H9 (cell line): ENCODE data around the gene CENPP. TPM values are rescaled to one million over a fixed set of nuclear protein-coding genes. Genes with fewer than 3 reads are reported as not detected.

Experiments used
- DNase-seq: peaks from one replicate; pipeline ENCODE4 v3.0.0-alpha.2; 2017
- H2AFZ ChIP-seq: one replicate; pipeline ENCODE4 v1.6.1; 2013; ENCODE audit warnings: mild to moderate bottlenecking, low read length, control low read depth, moderate library complexity
- H2AK5ac ChIP-seq: 2 replicates; pipeline ENCODE4 v1.6.1; 2013; ENCODE audit warnings: low read length, control low read depth, mixed read lengths; ENCODE audit not compliant: insufficient read length
- H2BK120ac ChIP-seq: one replicate; pipeline ENCODE4 v1.6.1; 2013; ENCODE audit warnings: low read depth, mild to moderate bottlenecking, low read length, control low read depth, inconsistent platforms; ENCODE audit not compliant: poor library complexity, severe bottlenecking
- H2BK12ac ChIP-seq: 2 replicates; pipeline ENCODE4 v1.6.1; 2013; ENCODE audit warnings: low read length, control low read depth, mixed read lengths, low read depth; ENCODE audit not compliant: insufficient read length
- H2BK15ac ChIP-seq: 2 replicates; pipeline ENCODE4 v1.6.1; 2013; ENCODE audit warnings: low read depth, low read length, control low read depth
- H2BK20ac ChIP-seq: one replicate; pipeline ENCODE4 v1.6.1; 2013; ENCODE audit warnings: low read depth, mild to moderate bottlenecking, low read length, control low read depth, inconsistent platforms; ENCODE audit not compliant: poor library complexity, severe bottlenecking
- H2BK5ac ChIP-seq: 2 replicates; pipeline ENCODE4 v1.6.1; 2013; ENCODE audit warnings: low read length, control low read depth, mixed read lengths; ENCODE audit not compliant: insufficient read length
- H3K14ac ChIP-seq: 2 replicates; pipeline ENCODE4 v1.6.1; 2013; ENCODE audit warnings: low read length, control low read depth; ENCODE audit not compliant: insufficient read depth
- H3K18ac ChIP-seq: 2 replicates; pipeline ENCODE4 v1.6.1; 2013; ENCODE audit warnings: low read depth, mild to moderate bottlenecking, mixed read lengths, low read length, control low read depth; ENCODE audit not compliant: insufficient read length
- H3K23ac ChIP-seq: 2 replicates; pipeline ENCODE4 v1.6.1; 2013; ENCODE audit warnings: low read length, control low read depth, mixed read lengths, low read depth; ENCODE audit not compliant: insufficient read length
- H3K23me2 ChIP-seq: 2 replicates; pipeline ENCODE4 v1.6.1; 2013; ENCODE audit warnings: low read depth, mild to moderate bottlenecking, mixed read lengths, low read length, control low read depth; ENCODE audit not compliant: insufficient read length, poor library complexity, severe bottlenecking
- H3K27ac ChIP-seq: 2 replicates; pipeline ENCODE4 v1.5.1; 2013; ENCODE audit warnings: low read length, control low read depth, mixed read lengths, low read depth; ENCODE audit not compliant: insufficient read length
- H3K27me3 ChIP-seq: 2 replicates; pipeline ENCODE4 v1.6.1; 2013; ENCODE audit warnings: low read length, control low read depth, inconsistent platforms; ENCODE audit not compliant: insufficient read depth
- H3K4ac ChIP-seq: 2 replicates; pipeline ENCODE4 v1.6.1; 2013; ENCODE audit warnings: low read depth, mild to moderate bottlenecking, control low read depth, inconsistent platforms, low read length, moderate library complexity
- H3K4me1 ChIP-seq: 2 replicates; pipeline ENCODE4 v1.6.1; 2013; ENCODE audit warnings: low read length, control low read depth, inconsistent platforms; ENCODE audit not compliant: insufficient read depth
- H3K4me2 ChIP-seq: 2 replicates; pipeline ENCODE4 v1.6.1; 2013; ENCODE audit warnings: low read length, control low read depth, mixed read lengths; ENCODE audit not compliant: insufficient read length, insufficient read depth
- H3K56ac ChIP-seq: 2 replicates; pipeline ENCODE4 v1.6.1; 2013; ENCODE audit warnings: low read depth, mild to moderate bottlenecking, mixed read lengths, low read length, control low read depth; ENCODE audit not compliant: insufficient read length
- H3K79me1 ChIP-seq: 2 replicates; pipeline ENCODE4 v1.6.1; 2013; ENCODE audit warnings: low read depth, mild to moderate bottlenecking, moderate library complexity, low read length, control low read depth, inconsistent platforms; ENCODE audit not compliant: insufficient read depth, poor library complexity, severe bottlenecking
- H3K79me2 ChIP-seq: 2 replicates; pipeline ENCODE4 v1.6.1; 2013; ENCODE audit warnings: low read length, control low read depth, inconsistent platforms; ENCODE audit not compliant: insufficient read depth
- H3K9ac ChIP-seq: 2 replicates; pipeline ENCODE4 v1.6.1; 2013; ENCODE audit warnings: low read length, control low read depth, mixed read lengths; ENCODE audit not compliant: insufficient read length; ENCODE audit errors: extremely low read depth
- H3K9me3 ChIP-seq: one replicate; pipeline ENCODE4 v1.6.1; 2013; ENCODE audit warnings: low read depth, low read length, inconsistent platforms; ENCODE audit not compliant: control insufficient read depth
- H3T11ph ChIP-seq: one replicate; pipeline ENCODE4 v1.6.1; 2013; ENCODE audit warnings: mild to moderate bottlenecking, low read length, control low read depth, inconsistent platforms
- H4K20me1 ChIP-seq: one replicate; pipeline ENCODE4 v1.6.1; 2013; ENCODE audit not compliant: control insufficient read depth, insufficient read length, insufficient read depth
- H4K5ac ChIP-seq: 2 replicates; pipeline ENCODE4 v1.6.1; 2013; ENCODE audit warnings: low read depth, mild to moderate bottlenecking, mixed read lengths, low read length, control low read depth; ENCODE audit not compliant: insufficient read length
- H4K8ac ChIP-seq: replicated peaks from 2 replicates; pipeline ENCODE4 v1.6.1; 2013; ENCODE audit warnings: low read length, control low read depth, mixed read lengths, low read depth; ENCODE audit not compliant: insufficient read length
- H4K91ac ChIP-seq: 2 replicates; pipeline ENCODE4 v1.6.1; 2013; ENCODE audit warnings: low read depth, mild to moderate bottlenecking, moderate library complexity, mixed read lengths, low read length, control low read depth; ENCODE audit not compliant: insufficient read length
- H3K27ac Mint-ChIP-seq, 3 experiments: 2 replicates in 2 of 3; 3 replicates in 1 of 3; pipeline ENCODE4 v1.8.0; 2020 to 2021; ENCODE audit warnings: mixed read lengths in 3 of 3, mild to moderate bottlenecking in 1 of 3, moderate library complexity in 1 of 3
- H3K27me3 Mint-ChIP-seq: 2 replicates; pipeline ENCODE4 v1.8.0; 2021; ENCODE audit warnings: low read depth, mild to moderate bottlenecking, moderate library complexity, mixed read lengths
- H3K36me3 Mint-ChIP-seq, 3 experiments: 2 replicates in 2 of 3; 3 replicates in 1 of 3; pipeline ENCODE4 v1.8.0; 2020 to 2021; ENCODE audit warnings: low read depth in 3 of 3, mixed read lengths in 3 of 3; ENCODE audit not compliant: insufficient read depth in 1 of 3
- H3K4me1 Mint-ChIP-seq, 2 experiments: 2 replicates each; pipeline ENCODE4 v1.8.0; 2020; ENCODE audit warnings: mixed read lengths in 2 of 2
- H3K4me3 Mint-ChIP-seq, 2 experiments: 2 replicates in 1 of 2; 3 replicates in 1 of 2; pipeline ENCODE4 v1.8.0; 2020 to 2021; ENCODE audit warnings: mild to moderate bottlenecking in 2 of 2, mixed read lengths in 2 of 2, moderate library complexity in 1 of 2
- H3K9me3 Mint-ChIP-seq, 2 experiments: 2 replicates in 1 of 2; 3 replicates in 1 of 2; pipeline ENCODE4 v1.8.0; 2020; ENCODE audit warnings: mild to moderate bottlenecking in 2 of 2, mixed read lengths in 2 of 2, moderate library complexity in 1 of 2
- CTCF ChIP-seq: fragments of 200-600 bp; sonication (generic); conservative IDR thresholded peaks from 3 replicates; pipeline ENCODE4 v1.8.0; 2021; ENCODE audit warnings: antibody characterized with exemption, mild to moderate bottlenecking
- WGBS: extraction: QIAGEN DNeasy Blood & Tissue Kit; methylation state at CpG from one replicate; pipeline ENCODE4 v1.1.7; 2013; ENCODE audit warnings: missing lambda C conversion rate, low lambda C conversion rate, mixed read lengths; ENCODE audit not compliant: insufficient read length; ENCODE audit errors: extremely low coverage; 5-methylcytosine and 5-hydroxymethylcytosine counted together
- total RNA-seq: library from RNA; stranded (reverse); gene quantifications from 2 replicates; pipeline ENCODE4 v1.2.1, GENCODE V29; 2021

CENPP gene
- total RNA-seq, 1 experiment from 2014 or later, result 9.1 TPM

- Histone ChIP-seq H4K8ac (no peak overlapping the region), H4K91ac (no peak overlapping the region), H2AK5ac (no peak overlapping the region), H4K5ac (no peak overlapping the region), H3K79me1 (peaks cover 5% of the 10 kb centered on the region), H3K4ac (no peak overlapping the region), H3K9me3 (no peaks in the 10 kb centered on the region), H2BK20ac (no peak overlapping the region), H3K27me3 (no peaks in the 10 kb centered on the region), H2BK12ac (no peak overlapping the region), H4K20me1 (no peaks in the 10 kb centered on the region), H3K23ac (no peak overlapping the region), H3K23me2 (no peaks in the 10 kb centered on the region), H2BK120ac (no peak overlapping the region), H2BK5ac (no peak overlapping the region), H3T11ph (no peak overlapping the region), H2BK15ac (no peak overlapping the region), H3K27ac (no peak overlapping the region), H3K4me2 (no peak overlapping the region), H3K14ac (no peak overlapping the region), H3K4me1 (no peaks in the 10 kb centered on the region), H3K18ac (no peak overlapping the region), H2AFZ (no peak overlapping the region), H3K79me2 (peaks cover 18% of the 10 kb centered on the region; the same call in 1 of the 2 replicates), H3K56ac (no peak overlapping the region), H3K9ac (no peak overlapping the region)
- Mint-ChIP-seq H3K36me3 (peaks cover 34 to 76% (median 59%) of the 10 kb centered on the region in 3 experiments; a peak in 6 of 7 replicates), H3K9me3 (no peaks in the 10 kb centered on the region), H3K4me3 (no peak overlapping the region), H3K27me3 (no peaks in the 10 kb centered on the region), H3K4me1 (peaks cover 11 to 14% of the 10 kb centered on the region in 2 experiments), H3K27ac (no peak overlapping the region)
- DNase-seq, result no peak
- TF ChIP-seq CTCF, result no peak
- WGBS, result no CpG with 5 or more reads among the region's 5 CpGs
These were observed 35.9 kb upstream of the CENPP start for GRCh38 chr9:92289708-92290390.
